ENCODE measurements around the gene MAP2K6. TPM values are rescaled to one million over a fixed set of nuclear protein-coding genes. Genes with fewer than 3 reads are reported as not detected.

Gene MAP2K6
- total and polyA plus RNA-seq, 12 donors: 0.88 to 4.0 (median 1.8) TPM

- 97 to 99% methylated on average over 2 of the region's 2 CpGs for WGBS, 2 donors
- H3K9me3 ChIP-seq: no peaks in the 10 kb centered on the region
- peaks cover 0 to 37% (median 0%) of the 10 kb centered on the region in 9 donors for H3K36me3 ChIP-seq
- TF ChIP-seq CTCF (IDR thresholded peaks at IDR 0.05): no peak
- DNase-seq (no peak), ATAC-seq (no peak)
- H3K27ac ChIP-seq: no peak overlapping the region
- H3K4me1 ChIP-seq: no peaks in the 10 kb centered on the region
- intact Hi-C loops (cut with DNase I): loop anchor here in 1 of 10 donors (10.0 kb wide), 1 partner anchor 171 kb away; no protein-coding TSS in a partner anchor
- H3K27me3 ChIP-seq: no peaks in the 10 kb centered on the region
- H3K4me3 ChIP-seq: no peak overlapping the region
Observed at GRCh38 chr17:69516225-69516624, 101.7 kb downstream of the MAP2K6 start.

GRCh38 chr17:69516911-69517310, 102.4 kb downstream of the MAP2K6 start:
- TF ChIP-seq CTCF (IDR thresholded peaks at IDR 0.05): no peak
- Histone ChIP-seq H3K27ac (no peak overlapping the region), H3K36me3 (peaks cover 0 to 37% (median 0%) of the 10 kb centered on the region in 9 donors), H3K4me3 (no peak overlapping the region), H3K27me3 (no peaks in the 10 kb centered on the region), H3K4me1 (no peaks in the 10 kb centered on the region), H3K9me3 (no peaks in the 10 kb centered on the region)
- ATAC-seq (no peak), DNase-seq (no peak)
- 94% methylated on average over 2 of the region's 2 CpGs for WGBS, 2 donors
- intact Hi-C loops (cut with DNase I): loop anchor here in 1 of 10 donors (10.0 kb wide), 1 partner anchor 172 kb away; no protein-coding TSS in a partner anchor

GRCh38 chr17:69518951-69519350, 104.5 kb downstream of the MAP2K6 start:
- Histone ChIP-seq H3K4me1 (peaks cover 0 to 4% (median 0%) of the 10 kb centered on the region in 9 donors), H3K27me3 (no peaks in the 10 kb centered on the region), H3K4me3 (no peak overlapping the region), H3K9me3 (no peaks in the 10 kb centered on the region), H3K36me3 (peaks cover 0 to 38% (median 0%) of the 10 kb centered on the region in 9 donors), H3K27ac (no peak overlapping the region)
- WGBS, 2 donors: 91 to 93% methylated on average over 5 of the region's 5 CpGs
- TF ChIP-seq CTCF (IDR thresholded peaks at IDR 0.05): no peak
- DNase-seq (no peak), ATAC-seq (no peak)
- intact Hi-C loops (cut with DNase I): loop anchor here in 1 of 10 donors (10.0 kb wide), 1 partner anchor 174 kb away; no protein-coding TSS in a partner anchor

GRCh38 chr17:69523244-69523861, 108.9 kb downstream of the MAP2K6 start:
- Histone ChIP-seq H3K4me1 (peaks cover 0 to 6% (median 0%) of the 10 kb centered on the region in 9 donors), H3K27me3 (no peaks in the 10 kb centered on the region), H3K4me3 (peak overlapping the region in 1 of 10 donors; percentile 6), H3K27ac (no peak overlapping the region), H3K9me3 (no peaks in the 10 kb centered on the region), H3K36me3 (peaks cover 0 to 59% (median 0%) of the 10 kb centered on the region in 9 donors)
- TF ChIP-seq CTCF (IDR thresholded peaks at IDR 0.05): peak; percentile 48 to 73 (median 69)
- intact Hi-C loops (cut with DNase I): loop anchor here in 9 of 10 donors (1.0 to 10.0 kb wide), 8 partner anchors 81 to 1101 kb away; partner anchors contain the start of gene MAP2K6 (in 2 of the 9)
- DNase-seq: peak in 1 of 2 donors; percentile 21
- WGBS, 2 donors: 58% methylated on average over 7 of the region's 7 CpGs
- ATAC-seq: peak in 5 of 8 donors; percentile 61 to 75 (median 65)
